NCI-H748 (cell line): ENCODE results near the gene THBS3.
A peak's percentile ranks its signal among the peaks of the same experiment; 100 is the strongest.
"Not testable (repeated sequence)": the region's sequence is repeated elsewhere in the genome, so short reads cannot be mapped to it uniquely, and the experiment has no call there.

Experiments used
- DNase-seq: peaks from one replicate; lab custom pipeline; 2025; ENCODE audit not compliant: unreplicated experiment; lab: John Stamatoyannopoulos, UW

THBS3 gene

GRCh38 chr1:155191904-155192303 is 15.8 kb downstream of the THBS3 start:
- DNase-seq, result no peak

GRCh38 chr1:155189926-155190325 is 17.8 kb downstream of the THBS3 start:
- not testable (repeated sequence) for DNase-seq

GRCh38 chr1:155188268-155188667 is 19.4 kb downstream of the THBS3 start:
- DNase-seq, result no peak

GRCh38 chr1:155187456-155187891 is 20.2 kb downstream of the THBS3 start:
- DNase-seq, result no peak

- no peak for DNase-seq
These were observed 20.8 kb downstream of the THBS3 start for GRCh38 chr1:155186794-155187455.

GRCh38 chr1:155186067-155186793 is 21.5 kb downstream of the THBS3 start:
- DNase-seq, result no peak

- no peak for DNase-seq
These were observed 22.0 kb downstream of the THBS3 start for GRCh38 chr1:155185783-155186066.

- no peak for DNase-seq
These were observed 22.6 kb downstream of the THBS3 start for GRCh38 chr1:155184835-155185782.

- DNase-seq, result no peak
These were observed 23.3 kb downstream of the THBS3 start for GRCh38 chr1:155184351-155184811.

- DNase-seq, result no peak
These were observed 23.9 kb downstream of the THBS3 start for GRCh38 chr1:155183775-155184221.

- no peak for DNase-seq
These were observed 25.6 kb downstream of the THBS3 start for GRCh38 chr1:155182052-155182550.

GRCh38 chr1:155181371-155182051 is 26.2 kb downstream of the THBS3 start:
- DNase-seq, result no peak

- no peak for DNase-seq
These were observed 28.3 kb downstream of the THBS3 start for GRCh38 chr1:155179112-155180031.

- no peak for DNase-seq
These were observed 29.1 kb downstream of the THBS3 start for GRCh38 chr1:155178441-155179111.

GRCh38 chr1:155177918-155178281 is 29.8 kb downstream of the THBS3 start:
- DNase-seq, result no peak

- no peak for DNase-seq
These were observed 30.3 kb downstream of the THBS3 start for GRCh38 chr1:155177192-155177917.

- DNase-seq, result peak; percentile 75
These were observed 31.1 kb downstream of the THBS3 start for GRCh38 chr1:155176544-155177071.

GRCh38 chr1:155175927-155176371 is 31.7 kb downstream of the THBS3 start:
- peak; percentile 40 for DNase-seq
